Thyroid gland (tissue), 4 donors: ENCODE data around the gene KLF6. TPM values are rescaled to one million over a fixed set of nuclear protein-coding genes. Genes with fewer than 3 reads are reported as not detected.

Experiments used
- DNase-seq, 2 donors: peaks; one replicate each; pipeline ENCODE4 v3.0.0-alpha.2; 2019
- H3K27ac ChIP-seq, 3 donors: fragments of 200-600 bp; sonication (generic); 1 replicate in 2 of 3; 2 replicates in 1 of 3; pipeline ENCODE4 v1.5.1; 2016 to 2019; ENCODE audit warnings: mild to moderate bottlenecking in 1 of 3, moderate library complexity in 1 of 3
- H3K27me3 ChIP-seq: fragments of 200-600 bp; sonication (generic); one replicate; pipeline ENCODE4 v1.5.1; 2019
- H3K36me3 ChIP-seq, 2 donors: fragments of 200-600 bp; sonication (generic); one replicate each; pipeline ENCODE4 v1.5.1; 2016 to 2019
- H3K4me1 ChIP-seq, 2 donors: fragments of 200-600 bp; sonication (generic); one replicate each; pipeline ENCODE4 v1.5.1; 2017 to 2019
- H3K4me3 ChIP-seq, 3 donors: fragments of 200-600 bp; sonication (generic); replicated peaks in 1 of 3; 1 replicate in 2 of 3; 2 replicates in 1 of 3; pipeline ENCODE4 v1.5.1; 2016; ENCODE audit warnings: mild to moderate bottlenecking in 1 of 3
- H3K9me3 ChIP-seq: fragments of 200-600 bp; sonication (generic); one replicate; pipeline ENCODE4 v1.5.1; 2017
- CTCF ChIP-seq, 6 experiments: fragments of 200-600 bp in 3 of 6; fragments of 450-650 bp in 3 of 6; sonication (generic) in 3 of 6; IDR thresholded peaks; one replicate each; pipeline ENCODE4 v1.5.1; 2016 to 2019; ENCODE audit warnings: antibody characterized with exemption in 6 of 6, mild to moderate bottlenecking in 2 of 6, inconsistent platforms in 1 of 6, moderate library complexity in 1 of 6
- POLR2A ChIP-seq, 2 donors: fragments of 450-650 bp; IDR thresholded peaks; one replicate each; pipeline ENCODE4 v1.6.1; 2017; ENCODE audit warnings: antibody characterized with exemption in 2 of 2, mild to moderate bottlenecking in 2 of 2, moderate library complexity in 1 of 2
- WGBS, 2 donors: methylation state at CpG; one replicate each; pipeline ENCODE4 v1.1.5; 2017; 5-methylcytosine and 5-hydroxymethylcytosine counted together
- intact Hi-C: fragments of 100-400 bp; cut with DNase I; formaldehyde crosslinking; loops from one replicate; pipeline ENCODE4 v1.15.1; 2023
- total RNA-seq, 4 donors: library from RNA; depleted of rRNA; stranded (reverse); fragments of >200 nt; gene quantifications; one replicate each; pipeline ENCODE4 v1.2.3, GENCODE V29; 2016

Gene KLF6
- total RNA-seq, 4 donors from 2014 or later: 50.4 to 166 (median 103) TPM

- no peaks in the 10 kb centered on the region for H3K4me1 ChIP-seq
- no peaks in the 10 kb centered on the region for H3K9me3 ChIP-seq
- intact Hi-C loops: no loop called here
- no peak overlapping the region for H3K27ac ChIP-seq
- H3K27me3 ChIP-seq: no peaks in the 10 kb centered on the region
- H3K4me3 ChIP-seq: no peak overlapping the region
- no peaks in the 10 kb centered on the region for H3K36me3 ChIP-seq
- WGBS, 2 donors: 90 to 93% methylated on average over 20 of the region's 20 CpGs
- TF ChIP-seq CTCF (IDR thresholded peaks at IDR 0.05): no peak
- no peak for DNase-seq
Measured at GRCh38 chr10:3763035-3763456, 22.0 kb downstream of the KLF6 start.

GRCh38 chr10:3762309-3762708 lies 22.7 kb downstream of the KLF6 start:
- no peaks in the 10 kb centered on the region for H3K27me3 ChIP-seq
- H3K4me3 ChIP-seq: no peak overlapping the region
- WGBS, 2 donors: 80 to 87% methylated on average over 1 of the region's 1 CpG
- H3K9me3 ChIP-seq: no peaks in the 10 kb centered on the region
- no peak overlapping the region for H3K27ac ChIP-seq
- DNase-seq: no peak
- no peaks in the 10 kb centered on the region for H3K4me1 ChIP-seq
- H3K36me3 ChIP-seq: no peaks in the 10 kb centered on the region
- no peak for TF ChIP-seq POLR2A (IDR thresholded peaks at IDR 0.05)
- TF ChIP-seq CTCF (IDR thresholded peaks at IDR 0.05): no peak
- intact Hi-C loops: no loop called here

GRCh38 chr10:3761904-3762303 lies 23.1 kb downstream of the KLF6 start:
- Histone ChIP-seq H3K27ac (no peak overlapping the region), H3K27me3 (no peaks in the 10 kb centered on the region), H3K4me3 (no peak overlapping the region), H3K36me3 (no peaks in the 10 kb centered on the region), H3K4me1 (no peaks in the 10 kb centered on the region), H3K9me3 (no peaks in the 10 kb centered on the region)
- DNase-seq: no peak
- no peak for TF ChIP-seq CTCF (IDR thresholded peaks at IDR 0.05)
- TF ChIP-seq POLR2A (IDR thresholded peaks at IDR 0.05): no peak
- 77 to 86% methylated on average over 5 of the region's 5 CpGs for WGBS, 2 donors
- intact Hi-C loops: no loop called here

- Histone ChIP-seq H3K27me3 (no peaks in the 10 kb centered on the region), H3K4me3 (no peak overlapping the region), H3K4me1 (no peaks in the 10 kb centered on the region), H3K36me3 (no peaks in the 10 kb centered on the region), H3K27ac (no peak overlapping the region), H3K9me3 (no peaks in the 10 kb centered on the region)
- intact Hi-C loops: no loop called here
- TF ChIP-seq CTCF (IDR thresholded peaks at IDR 0.05) (no peak), POLR2A (IDR thresholded peaks at IDR 0.05) (no peak)
- DNase-seq: no peak
- WGBS, 2 donors: 77 to 81% methylated on average over 8 of the region's 8 CpGs
Measured at GRCh38 chr10:3761021-3761686, 23.9 kb downstream of the KLF6 start.

GRCh38 chr10:3760083-3760482 lies 24.9 kb downstream of the KLF6 start:
- H3K27me3 ChIP-seq: no peaks in the 10 kb centered on the region
- H3K9me3 ChIP-seq: no peaks in the 10 kb centered on the region
- TF ChIP-seq CTCF (IDR thresholded peaks at IDR 0.05): no peak
- TF ChIP-seq POLR2A (IDR thresholded peaks at IDR 0.05): no peak
- intact Hi-C loops: no loop called here
- H3K4me3 ChIP-seq: no peak overlapping the region
- no peaks in the 10 kb centered on the region for H3K4me1 ChIP-seq
- DNase-seq: no peak
- H3K27ac ChIP-seq: no peak overlapping the region
- no peaks in the 10 kb centered on the region for H3K36me3 ChIP-seq
- 92 to 98% methylated on average over 10 to 14 of the region's 14 CpGs for WGBS, 2 donors
